ENCODE measurements around the gene VWA8.
A peak's percentile ranks its signal among the peaks of the same experiment; 100 is the strongest.

Gene VWA8

DNA sequence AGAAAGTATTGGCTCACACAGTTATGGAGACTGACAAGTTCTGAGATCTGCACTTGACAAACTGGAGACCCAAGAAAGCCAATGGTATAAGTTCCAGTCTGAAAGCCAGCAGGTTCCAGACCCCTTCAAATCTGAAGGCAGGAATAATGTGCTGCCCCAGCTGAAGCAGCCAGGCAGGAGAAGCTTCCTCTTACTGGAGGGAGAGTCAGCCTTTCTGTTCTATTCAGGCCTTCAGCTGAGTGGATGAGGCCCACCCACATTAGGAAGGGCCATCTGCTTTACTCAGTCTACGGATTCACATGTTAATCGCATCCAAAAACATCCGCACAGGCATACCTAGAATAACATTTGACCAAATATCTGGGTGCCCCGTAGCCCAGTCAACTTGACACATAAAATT is 8.2 kb upstream of the VWA8 start:
- Histone ChIP-seq H3K9me3 (no peaks in the 10 kb centered on the region), H3K36me3 (no peaks in the 10 kb centered on the region), H3K4me1 (no peaks in the 10 kb centered on the region), H3K27ac (no peak overlapping the region), H3K4me3 (no peak overlapping the region), H3K27me3 (no peaks in the 10 kb centered on the region)
- intact Hi-C loops (cut with DNase I; ENCODE audit: low total_unique reads), result no loop called here
- no peak for DNase-seq
- TF ChIP-seq, protein P1, sequence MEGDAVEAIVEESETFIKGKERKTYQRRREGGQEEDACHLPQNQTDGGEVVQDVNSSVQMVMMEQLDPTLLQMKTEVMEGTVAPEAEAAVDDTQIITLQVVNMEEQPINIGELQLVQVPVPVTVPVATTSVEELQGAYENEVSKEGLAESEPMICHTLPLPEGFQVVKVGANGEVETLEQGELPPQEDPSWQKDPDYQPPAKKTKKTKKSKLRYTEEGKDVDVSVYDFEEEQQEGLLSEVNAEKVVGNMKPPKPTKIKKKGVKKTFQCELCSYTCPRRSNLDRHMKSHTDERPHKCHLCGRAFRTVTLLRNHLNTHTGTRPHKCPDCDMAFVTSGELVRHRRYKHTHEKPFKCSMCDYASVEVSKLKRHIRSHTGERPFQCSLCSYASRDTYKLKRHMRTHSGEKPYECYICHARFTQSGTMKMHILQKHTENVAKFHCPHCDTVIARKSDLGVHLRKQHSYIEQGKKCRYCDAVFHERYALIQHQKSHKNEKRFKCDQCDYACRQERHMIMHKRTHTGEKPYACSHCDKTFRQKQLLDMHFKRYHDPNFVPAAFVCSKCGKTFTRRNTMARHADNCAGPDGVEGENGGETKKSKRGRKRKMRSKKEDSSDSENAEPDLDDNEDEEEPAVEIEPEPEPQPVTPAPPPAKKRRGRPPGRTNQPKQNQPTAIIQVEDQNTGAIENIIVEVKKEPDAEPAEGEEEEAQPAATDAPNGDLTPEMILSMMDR (IDR thresholded peaks at IDR 0.05), result no peak

DNA sequence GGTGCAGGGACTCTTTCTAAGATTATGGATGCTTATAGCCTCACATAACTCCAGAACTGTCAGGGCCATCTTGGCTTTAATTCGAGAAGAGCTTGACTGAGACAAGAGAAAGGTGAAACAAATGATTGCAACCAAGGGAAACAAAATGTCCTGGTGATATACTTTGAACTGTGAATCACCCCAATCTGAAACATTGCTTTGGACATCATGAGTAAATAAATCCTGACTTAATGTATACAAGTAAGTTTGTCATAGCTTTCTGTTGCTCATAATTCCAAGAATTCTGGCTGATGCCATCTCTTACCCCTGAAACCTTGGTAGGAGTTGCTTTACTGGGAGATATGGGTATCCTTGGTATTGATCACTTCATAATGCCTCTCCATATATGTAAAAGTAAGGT is 5.8 kb upstream of the VWA8 start:
- no peaks in the 10 kb centered on the region for H3K36me3 ChIP-seq
- intact Hi-C loops (cut with DNase I; ENCODE audit: low total_unique reads), result no loop called here
- H3K27me3 ChIP-seq, result no peaks in the 10 kb centered on the region

DNA sequence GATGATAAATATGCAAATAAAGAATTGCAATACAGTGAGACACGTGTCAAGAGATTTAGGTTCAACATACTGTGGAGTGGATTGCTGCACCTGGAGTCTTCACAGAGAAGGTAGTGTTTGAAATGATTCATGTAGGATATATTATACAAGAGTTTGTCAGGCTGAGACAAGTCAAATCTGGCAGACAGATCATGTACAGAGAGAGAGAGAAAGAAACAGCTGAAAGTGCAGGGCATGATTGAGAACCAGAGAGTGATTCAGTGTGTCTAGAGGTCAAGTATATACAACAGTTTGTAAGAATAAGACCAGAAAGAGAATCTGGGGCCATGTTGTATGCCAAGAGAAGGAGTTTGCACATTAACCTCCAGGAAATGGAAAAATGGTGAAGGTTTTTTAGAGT is 2.1 kb upstream of the VWA8 start:
- intact Hi-C loops (cut with DNase I; ENCODE audit: low total_unique reads), result loop anchor here (5.0 kb wide), 1 partner anchor 79 kb away; no protein-coding TSS in a partner anchor
- TF ChIP-seq, protein P1 (IDR thresholded peaks at IDR 0.05), result no peak

More for the DNA sequence above, 5.8 kb upstream of the VWA8 start:
- Histone ChIP-seq H3K4me3 (no peak overlapping the region), H3K9me3 (no peaks in the 10 kb centered on the region), H3K27ac (no peak overlapping the region), H3K4me1 (peaks cover 0 to 3% (median 0%) of the 10 kb centered on the region in 4 donors)
- TF ChIP-seq, protein P1 (IDR thresholded peaks at IDR 0.05), result no peak
- DNase-seq, result no peak

DNA sequence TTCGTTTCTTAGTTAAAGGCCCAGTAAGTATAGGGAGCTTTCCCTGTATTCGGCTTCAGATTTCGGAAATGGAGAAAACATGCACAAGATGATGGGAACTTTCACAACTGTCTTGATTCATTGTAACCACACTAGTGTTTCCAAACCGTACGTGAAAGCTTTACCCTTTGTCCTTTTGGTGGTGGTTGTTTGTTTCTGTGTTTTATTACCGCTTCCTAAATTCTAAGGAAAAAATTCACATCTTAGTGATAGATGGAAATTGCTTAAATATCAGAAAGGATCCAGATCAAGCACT is 504 bp upstream of the VWA8 start:
- peak overlapping the region; percentile 87 to 95 for H3K4me3 ChIP-seq
- no peaks in the 10 kb centered on the region for H3K36me3 ChIP-seq
- TF ChIP-seq, protein P1 (IDR thresholded peaks at IDR 0.05), result no peak
- peak overlapping the region; percentile 86 to 93 for H3K27ac ChIP-seq
- no peaks in the 10 kb centered on the region for H3K27me3 ChIP-seq
- DNase-seq, result no peak
- H3K4me1 ChIP-seq, result peaks cover 0 to 16% (median 7%) of the 10 kb centered on the region in 4 donors
- H3K9me3 ChIP-seq, result no peaks in the 10 kb centered on the region
- intact Hi-C loops (cut with DNase I; ENCODE audit: low total_unique reads), result loop anchor here (5.0 kb wide), 1 partner anchor 81 kb away; no protein-coding TSS in a partner anchor

More for the DNA sequence above, 2.1 kb upstream of the VWA8 start:
- no peaks in the 10 kb centered on the region for H3K36me3 ChIP-seq
- no peak overlapping the region for H3K27ac ChIP-seq
- H3K27me3 ChIP-seq, result no peaks in the 10 kb centered on the region
- H3K9me3 ChIP-seq, result no peaks in the 10 kb centered on the region
- no peak overlapping the region for H3K4me3 ChIP-seq
- H3K4me1 ChIP-seq, result peaks cover 0 to 16% (median 7%) of the 10 kb centered on the region in 4 donors
- no peak for DNase-seq

DNA sequence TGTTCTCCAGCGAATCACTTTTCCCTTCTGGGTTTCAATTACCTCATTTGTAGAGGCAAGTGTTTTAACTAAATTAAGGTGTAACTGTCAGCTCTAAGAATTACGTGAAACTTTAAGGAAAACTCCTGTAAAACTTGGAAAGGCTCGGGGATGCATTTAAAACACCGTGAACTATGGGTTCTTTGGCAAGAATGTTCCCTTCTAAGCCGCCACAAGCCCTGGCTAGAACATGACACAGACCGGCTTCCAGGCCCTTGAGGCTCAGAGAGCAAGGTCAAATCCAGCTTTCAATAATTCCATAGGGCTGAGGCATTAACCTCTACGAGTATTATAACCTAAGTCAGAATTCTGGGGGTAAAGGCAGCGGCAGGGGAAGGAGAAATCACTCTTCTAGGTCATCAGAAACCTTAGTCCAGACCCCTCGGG is 685 bp downstream of the VWA8 start:
- TF ChIP-seq, protein P1 (IDR thresholded peaks at IDR 0.05), result no peak
- intact Hi-C loops (cut with DNase I; ENCODE audit: low total_unique reads), result loop anchor here (5.0 kb wide), 1 partner anchor 82 kb away; no protein-coding TSS in a partner anchor
- H3K36me3 ChIP-seq, result no peaks in the 10 kb centered on the region
- H3K27ac ChIP-seq, result peak overlapping the region; percentile 86 to 93
- DNase-seq, result no peak
- peak overlapping the region; percentile 87 to 95 for H3K4me3 ChIP-seq
- peaks cover 0 to 16% (median 7%) of the 10 kb centered on the region in 4 donors for H3K4me1 ChIP-seq
- H3K9me3 ChIP-seq, result no peaks in the 10 kb centered on the region
- H3K27me3 ChIP-seq, result no peaks in the 10 kb centered on the region

DNA sequence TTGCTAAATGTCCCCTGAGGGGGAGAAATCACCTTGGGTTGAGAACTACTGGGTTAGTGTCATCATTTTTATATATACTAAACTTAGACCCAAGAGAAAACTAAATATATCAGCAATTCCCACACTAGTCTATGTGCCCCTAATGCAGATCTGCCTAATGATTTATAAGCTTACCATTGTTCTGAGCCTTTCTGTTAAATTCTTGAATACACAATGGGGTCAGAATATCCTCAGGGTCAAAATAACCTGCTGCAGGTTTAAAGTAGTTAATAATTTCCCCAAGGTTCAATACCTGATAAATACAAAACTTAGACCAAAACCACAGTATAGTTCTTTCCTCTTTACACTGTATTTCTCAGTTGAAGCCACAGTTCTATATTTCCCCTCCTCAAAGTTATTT is 4.6 kb downstream of the VWA8 start:
- no peaks in the 10 kb centered on the region for H3K27me3 ChIP-seq
- no peaks in the 10 kb centered on the region for H3K9me3 ChIP-seq
- TF ChIP-seq, protein P1 (IDR thresholded peaks at IDR 0.05), result no peak
- H3K27ac ChIP-seq, result no peak overlapping the region
- intact Hi-C loops (cut with DNase I; ENCODE audit: low total_unique reads), result no loop called here
- no peaks in the 10 kb centered on the region for H3K36me3 ChIP-seq
- H3K4me3 ChIP-seq, result no peak overlapping the region
- H3K4me1 ChIP-seq, result peaks cover 0 to 10% (median 7%) of the 10 kb centered on the region in 4 donors
- no peak for DNase-seq

All from tibial artery (tissue), 4 donors.